Stimulated activated CD4-positive, alpha-beta T cell treated with anti-CD3 and anti-CD28 coated beads, Interleukin-4, amount 100 ng/mL, for 1 hour (primary cell): Measurements from ENCODE around the gene ENOPH1.
"Not testable (repeated sequence)": the region's sequence is repeated elsewhere in the genome, so short reads cannot be mapped to it uniquely, and the experiment has no call there.

Experiments used
- DNase-seq: peaks from one replicate; pipeline ENCODE4 v3.0.0-alpha.2; 2020

ENOPH1 gene

GRCh38 chr4:82430193-82430963 is at the start of gene ENOPH1, which contains the start of gene HNRNPDL:
TSS of gene ENOPH1 (plus strand) at chr4:82430590. CDS start at chr4:82430830, 240 bp downstream.
TSS of gene HNRNPDL (minus strand) at chr4:82430462. CDS start at chr4:82429690, 772 bp downstream.
- peak; percentile 100 for DNase-seq

DNA sequence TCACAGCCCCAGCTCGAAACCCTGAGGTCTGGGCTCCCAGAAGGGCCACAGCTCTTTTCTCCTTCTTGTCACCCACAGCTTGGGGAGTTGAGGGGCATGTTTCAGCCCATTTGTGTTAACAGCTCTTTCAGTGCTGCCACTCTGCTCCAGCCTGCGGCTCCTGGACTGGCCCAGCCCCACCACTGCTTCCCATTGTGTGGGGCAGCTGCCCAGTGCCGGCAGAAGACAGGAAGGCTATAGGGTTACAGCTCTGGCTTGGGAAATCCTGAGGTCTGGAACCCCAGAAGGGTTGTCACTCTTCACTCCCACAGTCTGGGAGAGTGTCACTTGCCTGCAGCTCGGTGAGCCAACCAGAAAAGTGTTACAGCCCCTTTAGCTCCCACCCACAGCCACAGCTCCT is 49.6 kb upstream of the ENOPH1 start:
- DNase-seq = no peak

- DNase-seq = no peak
These were observed 49.2 kb upstream of the ENOPH1 start for GRCh38 chr4:82381235-82381634.

DNA sequence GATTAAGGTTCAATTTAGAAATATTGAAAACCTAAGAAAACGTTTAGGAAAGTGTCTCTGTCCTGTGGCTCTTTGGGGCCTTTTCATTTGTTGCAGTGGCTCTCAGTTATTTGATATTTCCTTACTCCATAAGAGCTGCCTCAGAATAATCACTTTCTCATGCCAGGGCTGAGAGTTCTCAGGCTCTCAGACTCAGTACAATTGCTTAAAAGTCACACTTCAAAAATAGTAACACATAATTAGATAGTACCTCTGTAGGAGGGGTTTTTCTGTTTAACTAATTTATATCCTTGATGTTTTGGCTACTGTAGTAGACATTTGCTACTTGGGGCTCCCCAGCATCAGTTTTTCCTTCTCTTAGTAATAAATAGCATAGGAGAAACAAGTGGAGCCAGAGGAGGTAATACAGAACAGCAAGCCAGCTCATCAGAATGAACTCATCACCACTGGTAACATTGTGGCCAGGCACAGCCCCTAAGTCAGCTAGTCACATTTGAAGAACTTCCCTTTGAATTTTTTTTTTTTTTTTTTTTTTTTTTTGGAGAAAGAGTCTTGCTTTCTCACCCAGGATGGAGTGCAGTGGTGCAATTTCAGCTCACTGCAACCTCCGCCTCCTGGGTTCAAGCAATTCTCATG is 48.6 kb upstream of the ENOPH1 start:
- no peak for DNase-seq

- no peak for DNase-seq
These were observed 47.6 kb upstream of the ENOPH1 start for GRCh38 chr4:82382751-82383150.

DNA sequence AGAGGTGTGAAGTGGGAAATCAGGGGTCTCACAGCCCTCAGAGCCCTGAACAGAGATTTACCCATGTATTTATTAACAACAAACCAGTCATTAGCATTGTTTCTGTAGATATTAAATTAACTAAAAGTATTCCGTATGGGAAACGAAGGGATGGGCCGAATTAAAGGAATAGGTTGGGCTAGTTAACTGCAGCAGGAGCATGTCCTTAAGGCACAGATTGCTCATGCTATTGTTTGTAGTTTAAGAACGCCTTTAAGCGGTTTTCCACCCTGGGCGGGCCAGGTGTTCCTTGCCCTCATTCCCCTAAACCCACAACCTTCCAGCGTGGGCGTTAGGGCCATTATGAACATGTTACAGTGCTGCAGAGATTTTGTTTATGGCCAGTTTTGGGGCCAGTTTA is 44.1 kb upstream of the ENOPH1 start:
- DNase-seq = not testable (repeated sequence)

- DNase-seq = no peak
These were observed 42.0 kb upstream of the ENOPH1 start for GRCh38 chr4:82388405-82388804.

GRCh38 chr4:82390061-82390460 is 40.3 kb upstream of the ENOPH1 start:
- DNase-seq = not testable (repeated sequence)

DNA sequence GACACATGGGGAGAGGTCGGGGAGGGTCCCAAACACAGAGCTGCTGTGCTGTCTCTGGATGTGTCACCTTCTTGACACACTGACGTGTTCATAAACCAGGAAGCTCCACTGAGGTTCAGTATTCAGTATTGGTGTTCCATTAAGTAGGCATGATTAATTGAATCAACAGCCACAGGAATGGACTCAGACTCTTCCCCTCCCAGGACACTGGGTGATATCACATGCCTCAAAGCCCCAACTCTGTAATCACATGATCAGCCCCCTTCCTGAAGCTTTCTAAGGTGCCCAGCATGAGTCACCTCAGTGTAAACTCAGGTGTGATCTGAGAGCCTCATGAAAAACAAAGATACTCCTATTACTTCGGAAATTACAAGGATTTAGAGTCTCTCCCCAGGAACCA is 35.5 kb upstream of the ENOPH1 start:
- no peak for DNase-seq

DNA sequence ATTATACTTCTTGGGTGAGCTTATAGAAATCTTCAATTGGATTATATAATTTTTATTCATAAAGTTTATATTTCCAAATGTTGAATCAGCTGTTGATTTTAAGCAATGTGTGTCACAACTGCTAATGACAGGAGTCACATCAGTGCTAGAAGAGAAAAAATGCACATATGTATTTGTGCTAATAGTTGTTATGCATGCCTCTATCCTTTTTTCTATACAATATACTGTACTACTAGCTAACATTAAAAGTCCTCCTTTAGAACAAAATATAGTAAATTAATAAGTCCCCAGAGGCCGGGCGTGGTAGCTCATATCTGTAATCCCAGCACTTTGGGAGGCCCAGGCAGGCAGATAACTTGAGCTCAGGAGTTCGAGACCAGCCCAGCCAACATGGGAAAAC is 32.9 kb upstream of the ENOPH1 start:
- DNase-seq = no peak

GRCh38 chr4:82398263-82398662 is 32.1 kb upstream of the ENOPH1 start:
- DNase-seq = no peak

- no peak for DNase-seq
These were observed 28.8 kb upstream of the ENOPH1 start for GRCh38 chr4:82401600-82401999.

GRCh38 chr4:82402196-82402775 is 28.1 kb upstream of the ENOPH1 start:
- DNase-seq = no peak

GRCh38 chr4:82403725-82404124 is 26.7 kb upstream of the ENOPH1 start:
- no peak for DNase-seq

DNA sequence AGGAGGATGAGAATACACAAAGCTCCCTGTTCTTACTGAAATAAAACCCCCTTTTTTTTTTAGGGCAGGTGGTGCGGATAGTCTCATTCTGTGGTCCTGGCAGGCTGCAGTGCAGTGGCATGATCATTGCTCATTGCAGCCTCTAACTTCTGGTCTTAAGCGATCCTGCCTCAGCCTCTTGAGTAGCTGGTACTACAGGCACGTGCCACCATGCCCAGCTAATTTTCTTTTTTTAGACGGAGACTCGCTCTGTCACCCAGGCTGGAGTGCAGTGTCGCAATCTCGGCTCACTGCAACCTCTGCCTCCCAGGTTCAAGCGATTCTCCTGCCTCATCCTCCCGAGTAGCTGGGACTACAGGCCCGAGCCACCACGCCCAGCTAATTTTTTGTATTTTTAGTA is 15.3 kb upstream of the ENOPH1 start:
- not testable (repeated sequence) for DNase-seq

- DNase-seq = no peak
These were observed 14.4 kb upstream of the ENOPH1 start for GRCh38 chr4:82415922-82416365.

DNA sequence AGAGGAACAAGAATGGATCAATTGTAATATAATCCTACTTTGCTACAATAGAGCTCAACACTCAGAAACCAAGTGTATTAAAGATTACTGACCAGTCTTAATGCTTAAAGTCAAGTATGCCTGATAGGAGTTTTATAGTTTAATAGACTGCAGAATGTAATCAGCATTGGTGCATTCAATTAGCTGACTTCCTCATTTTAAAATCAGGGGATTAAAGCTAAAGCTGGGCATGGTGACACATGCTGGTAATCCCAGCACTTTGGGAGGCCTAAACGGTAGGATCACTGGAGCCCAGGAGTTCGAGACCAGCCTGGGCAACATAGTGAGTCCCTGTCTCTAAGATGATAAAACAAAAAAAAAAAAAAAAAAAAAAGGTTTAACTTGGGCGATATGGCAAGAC is 10.9 kb upstream of the ENOPH1 start:
- no peak for DNase-seq

GRCh38 chr4:82421796-82422560 is 8.4 kb upstream of the ENOPH1 start:
- DNase-seq = no peak

GRCh38 chr4:82422616-82423015 is 7.8 kb upstream of the ENOPH1 start:
- no peak for DNase-seq

DNA sequence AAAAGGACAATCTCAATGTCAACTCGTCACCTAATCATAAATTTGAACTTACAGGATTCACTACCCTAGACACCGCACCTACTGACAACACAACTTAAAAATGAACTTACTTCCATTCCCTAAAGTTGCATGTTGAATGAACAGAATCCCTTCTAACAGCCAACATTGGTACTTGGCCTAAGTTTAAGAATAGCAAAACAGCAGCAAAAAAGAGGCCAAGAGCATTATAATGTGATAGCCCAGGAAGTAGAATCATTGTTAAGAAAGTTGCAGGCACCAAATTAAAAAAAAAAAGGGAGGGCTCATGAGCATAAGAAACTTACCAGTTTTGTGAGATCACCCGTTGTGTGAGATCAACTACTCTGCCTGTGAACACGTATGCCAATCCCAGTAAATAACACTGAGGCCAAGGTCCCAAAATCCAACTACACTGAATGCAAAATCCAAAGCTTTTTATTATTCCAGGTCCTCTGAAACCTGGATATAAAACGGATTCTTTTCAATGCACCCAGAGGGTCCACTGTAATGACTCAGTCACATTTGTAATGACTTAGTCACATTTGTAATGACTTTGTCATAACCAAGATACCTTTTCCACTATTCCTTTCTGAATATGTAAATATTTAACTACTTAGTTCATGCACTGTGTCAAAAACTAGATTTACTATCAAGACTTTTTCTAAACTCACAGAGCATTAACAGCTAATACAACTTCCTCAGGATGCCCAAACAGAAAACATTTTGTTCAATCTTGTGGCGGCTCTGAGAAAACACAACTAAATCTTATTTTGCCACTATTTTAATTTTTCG is 6.9 kb upstream of the ENOPH1 start:
- DNase-seq = no peak

GRCh38 chr4:82425478-82425877 is 4.9 kb upstream of the ENOPH1 start:
- DNase-seq = no peak

DNA sequence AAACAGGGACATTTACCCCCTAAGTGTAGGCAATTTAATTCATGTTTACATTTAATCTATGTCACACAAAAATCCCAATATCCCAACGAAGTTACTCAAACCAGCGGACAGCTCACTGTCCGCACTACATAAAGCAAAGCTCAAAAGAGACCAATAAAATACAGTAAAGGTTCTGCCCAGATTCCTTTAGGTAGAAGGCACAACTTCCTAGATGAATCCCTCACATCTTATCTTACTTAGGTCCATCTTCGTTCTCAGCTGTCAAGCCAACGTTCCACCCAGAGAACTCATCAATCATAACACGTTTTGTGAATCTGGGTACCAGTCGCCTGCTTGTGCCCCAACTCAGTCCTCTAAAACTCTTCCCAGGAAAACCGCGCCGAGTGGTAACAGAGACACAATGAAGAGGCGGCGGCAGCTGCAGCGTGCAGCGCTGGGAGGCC is 1.8 kb upstream of the ENOPH1 start:
- no peak for DNase-seq
